Stimulated activated CD4-positive, alpha-beta T cell treated with anti-CD3 and anti-CD28 coated beads, Interleukin-1b, Interleukin-23, amount 100 ng/mL, for 4 hours (primary cell): ENCODE results near the gene MAP7D1.
"Not testable (repeated sequence)": the region's sequence is repeated elsewhere in the genome, so short reads cannot be mapped to it uniquely, and the experiment has no call there.

Experiments used
- DNase-seq, 2 donors: peaks; one replicate each; pipeline ENCODE4 v3.0.0-alpha.2; 2020; ENCODE audit warnings: low read depth in 2 of 2

MAP7D1 gene

GRCh38 chr1:36203554-36204346, 47.8 kb downstream of the MAP7D1 start:
- DNase-seq, result no peak

GRCh38 chr1:36204347-36204909, 48.5 kb downstream of the MAP7D1 start:
- no peak for DNase-seq

DNA sequence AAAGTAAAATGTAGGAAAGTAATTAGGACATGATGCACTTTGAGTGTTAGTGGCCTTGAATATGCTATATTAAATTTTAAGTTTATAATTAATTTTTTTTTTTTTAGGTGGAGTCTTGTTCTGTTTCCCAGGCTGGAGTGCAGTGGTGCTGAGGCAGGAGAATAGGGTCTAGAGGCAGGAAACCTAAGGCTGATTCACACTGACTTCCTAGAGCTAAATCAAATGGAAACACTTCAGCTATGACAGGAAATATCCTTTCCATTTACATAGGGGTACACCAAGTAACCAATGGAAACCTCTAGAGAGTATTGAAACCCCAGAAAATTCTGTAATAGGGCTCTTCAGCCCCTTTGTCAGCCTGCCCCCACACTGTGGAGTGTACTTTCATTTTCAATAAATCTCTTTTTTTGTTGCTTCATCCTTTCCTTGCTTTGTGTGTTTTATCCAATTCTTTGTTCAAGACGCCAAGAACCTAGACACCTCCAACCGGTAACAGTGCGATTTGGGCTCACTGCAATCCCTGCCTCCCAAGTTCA, 50.4 kb downstream of the MAP7D1 start:
- no peak for DNase-seq

- no peak for DNase-seq
These were observed 51.4 kb downstream of the MAP7D1 start for GRCh38 chr1:36207339-36207738.

DNA sequence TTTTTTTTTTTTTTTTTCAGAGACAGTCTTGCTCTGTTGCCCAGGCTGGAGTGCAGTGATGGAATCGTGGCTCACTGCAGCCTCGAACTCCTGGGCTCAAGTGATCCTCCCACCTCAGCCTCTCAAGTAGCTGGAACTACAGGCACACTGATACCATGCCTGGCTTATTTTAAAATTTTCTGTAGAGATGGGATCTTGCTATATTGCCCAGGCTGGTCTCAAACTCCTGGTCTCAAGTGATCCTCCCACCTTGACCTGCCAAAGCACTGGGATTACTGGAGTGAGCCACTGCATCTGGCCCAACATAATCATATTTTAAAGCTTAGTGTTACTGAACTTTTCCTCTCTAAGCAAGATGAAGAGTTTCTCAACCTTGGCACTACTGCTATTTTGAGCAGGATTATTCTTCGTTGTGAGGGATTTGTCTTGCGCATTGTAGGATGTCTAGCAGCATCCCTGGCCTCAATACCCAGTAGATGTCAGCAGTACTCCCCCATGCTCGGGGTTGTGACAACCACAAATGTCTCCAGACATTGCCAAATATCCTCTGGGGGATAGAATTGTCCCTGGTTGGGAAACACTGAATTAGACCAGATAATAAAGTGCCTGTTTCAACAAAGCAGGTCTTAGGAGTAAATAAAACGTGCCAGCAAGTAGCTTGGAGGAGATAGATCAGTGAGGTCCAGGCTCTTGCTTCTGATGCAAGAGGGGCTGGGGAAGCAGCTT, 53.2 kb downstream of the MAP7D1 start:
- no peak for DNase-seq

DNA sequence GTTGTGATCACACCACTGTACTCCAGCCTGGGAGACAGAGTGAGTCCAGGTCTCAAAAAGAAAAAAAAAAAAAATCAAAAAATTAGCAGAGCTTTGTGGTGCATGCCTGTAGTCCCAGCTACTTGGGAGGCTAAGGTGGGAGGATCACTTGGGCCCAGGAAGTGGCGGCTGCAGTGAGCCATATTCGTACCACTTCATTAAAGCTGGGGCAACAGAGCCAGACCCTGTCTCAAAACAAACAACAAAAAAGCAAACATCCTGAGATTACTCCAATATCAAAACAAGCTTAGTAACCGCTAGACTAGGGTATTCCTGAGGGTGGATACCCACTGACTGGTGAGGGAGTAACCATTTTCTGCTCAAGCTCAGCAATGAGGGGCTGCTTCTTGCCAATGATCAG, 55.3 kb downstream of the MAP7D1 start:
- no peak for DNase-seq

DNA sequence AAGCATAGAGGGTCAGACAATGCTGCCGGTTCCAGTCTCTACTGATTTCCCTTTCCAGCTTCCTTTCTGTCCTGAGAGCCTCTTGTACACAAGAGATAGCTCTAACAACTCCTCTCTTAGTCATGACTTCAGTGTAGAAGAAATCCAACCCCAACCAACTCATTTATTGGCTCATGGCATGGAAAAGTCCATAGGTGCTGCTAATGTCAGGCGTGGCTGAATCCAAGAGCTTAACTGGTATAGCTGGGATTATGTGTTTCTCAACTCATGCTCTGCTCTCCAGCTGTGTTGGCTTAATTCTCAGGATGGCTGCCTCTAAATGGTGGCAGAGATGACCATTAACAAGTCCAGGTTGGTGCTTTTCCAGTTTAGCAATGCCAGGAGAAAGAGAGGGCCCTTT, 55.9 kb downstream of the MAP7D1 start:
- no peak for DNase-seq

DNA sequence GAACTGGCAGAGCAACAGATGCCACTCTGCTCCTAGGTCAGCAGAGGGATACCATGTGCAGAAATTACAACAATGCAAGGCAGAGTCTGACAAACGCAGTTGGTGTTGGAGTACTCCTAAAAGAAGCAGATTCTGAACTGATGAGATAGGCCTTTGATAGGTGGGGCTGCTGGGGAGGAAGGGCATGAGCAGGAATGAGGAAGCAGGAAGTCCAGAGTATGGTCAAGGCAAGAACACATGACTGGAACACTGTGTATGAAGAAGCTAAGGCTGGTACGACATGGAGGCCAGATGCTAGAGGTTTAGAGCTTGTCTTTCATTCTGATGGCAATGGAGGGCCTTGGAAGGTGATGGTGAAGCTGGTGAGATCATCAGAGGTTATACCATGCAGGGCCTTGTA, 56.8 kb downstream of the MAP7D1 start:
- DNase-seq, result no peak

DNA sequence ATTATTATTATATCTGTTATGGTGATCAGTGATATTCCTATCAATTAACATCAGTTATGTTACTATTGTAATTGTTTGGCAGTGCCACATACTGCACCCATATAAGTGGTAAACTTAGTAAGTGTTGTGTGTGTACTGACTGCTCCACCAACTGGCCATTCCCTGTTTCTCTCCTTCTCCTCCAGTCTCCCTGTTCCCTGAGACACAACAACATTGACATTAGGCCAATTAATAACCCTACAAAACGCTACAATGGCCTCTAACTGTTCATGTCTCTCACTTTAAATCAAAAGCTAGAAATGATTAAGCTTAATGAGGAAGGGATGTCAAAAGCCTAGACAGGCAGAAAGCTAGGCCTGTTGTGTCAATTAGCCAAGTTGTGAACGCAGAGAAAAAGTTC, 61.7 kb downstream of the MAP7D1 start:
- DNase-seq, result no peak

DNA sequence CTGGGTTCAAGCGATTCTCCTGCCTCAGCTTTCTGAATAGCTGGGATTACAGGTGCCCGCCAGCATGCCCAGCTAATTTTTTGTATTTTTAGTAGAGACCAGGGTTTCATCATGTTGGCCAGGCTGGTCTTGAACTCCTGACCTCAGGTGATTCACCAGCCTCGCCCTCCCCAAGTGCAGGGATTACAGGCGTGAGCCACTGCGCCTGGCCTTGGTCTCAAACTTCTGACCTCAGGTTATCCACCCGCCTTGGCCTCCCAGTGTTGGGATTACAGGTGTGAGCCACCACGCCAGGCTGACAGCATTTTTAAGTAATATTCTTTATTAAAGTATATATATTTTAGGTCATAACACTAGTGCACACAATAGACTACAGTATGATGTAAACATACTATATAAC, 65.9 kb downstream of the MAP7D1 start:
- not testable (repeated sequence) for DNase-seq

- no peak for DNase-seq
These were observed 66.8 kb downstream of the MAP7D1 start for GRCh38 chr1:36222481-36223380.

DNA sequence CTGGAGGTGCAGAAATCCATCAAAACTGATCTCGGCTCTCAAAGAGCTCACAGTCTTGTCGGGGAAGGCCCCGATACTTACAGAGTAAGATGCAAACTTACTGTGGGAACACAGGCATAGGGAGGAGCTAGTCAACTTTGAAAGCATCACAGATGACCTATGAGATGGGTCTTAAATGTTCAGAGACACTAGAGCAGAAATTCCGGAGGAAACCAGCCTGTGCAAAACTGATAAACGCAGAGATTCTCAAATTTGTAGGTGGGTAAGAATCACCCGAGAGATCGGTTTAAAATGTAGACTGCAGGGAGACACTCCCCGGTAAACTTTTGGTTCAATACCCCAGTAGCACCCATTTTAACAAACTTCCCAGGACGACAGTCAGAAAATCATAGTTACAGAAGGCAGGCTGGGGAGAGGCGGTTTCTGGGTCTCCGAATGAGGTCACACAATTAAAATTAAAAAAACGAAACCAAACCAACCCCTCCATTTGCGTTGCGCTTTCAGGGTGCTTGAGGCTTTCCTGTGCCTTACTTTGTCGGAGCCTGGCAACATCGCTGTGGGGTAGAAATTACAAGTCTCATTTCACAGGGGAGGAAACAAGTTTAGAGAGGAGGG, 67.5 kb downstream of the MAP7D1 start:
- peak in 1 of 2 donors; percentile 9 for DNase-seq

GRCh38 chr1:36223996-36224536, 68.1 kb downstream of the MAP7D1 start, which contains the start of gene THRAP3:
THRAP3 (plus strand) TSS chr1:36224443; CDS start chr1:36282564, 58,121 bp downstream.
- peak; percentile 98 for DNase-seq

DNA sequence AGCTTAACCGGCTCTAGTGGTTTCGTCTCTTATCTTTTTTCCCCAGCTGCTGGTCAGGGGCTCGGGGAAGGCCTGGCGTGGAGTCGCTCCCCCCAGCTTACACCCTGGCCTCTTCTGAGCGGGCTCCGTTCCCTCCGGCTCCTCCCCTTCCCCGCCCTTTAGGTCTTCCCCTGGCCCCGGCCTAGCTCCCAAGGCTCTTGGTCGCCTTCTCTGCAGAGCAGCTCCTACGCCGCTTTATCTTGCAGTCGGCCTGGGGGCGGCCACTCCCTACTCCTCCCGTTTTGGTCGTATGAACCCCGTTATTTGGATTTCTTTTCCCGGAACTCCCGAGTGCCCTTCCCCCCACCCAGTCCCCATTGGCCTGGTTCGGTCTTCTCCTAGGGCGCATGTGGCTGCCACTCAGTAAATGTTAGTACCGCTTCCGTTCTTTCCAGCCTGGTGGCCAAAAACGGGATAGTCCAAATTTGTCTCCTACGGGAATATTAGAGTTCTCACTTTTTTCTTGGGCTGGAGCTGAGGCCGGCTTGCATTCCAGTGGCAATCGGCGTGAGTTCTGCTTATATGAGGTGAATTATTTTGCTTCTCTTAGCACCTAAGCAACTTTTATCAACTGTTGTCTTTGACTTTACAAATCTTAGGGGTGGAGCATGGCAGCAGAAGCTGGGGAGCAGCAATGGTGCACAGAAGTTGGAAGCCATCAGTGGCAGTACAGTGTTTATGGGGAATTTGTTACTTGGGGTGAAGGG, 68.8 kb downstream of the MAP7D1 start:
- DNase-seq, result no peak

GRCh38 chr1:36225283-36225899, 69.4 kb downstream of the MAP7D1 start:
- DNase-seq, result no peak

DNA sequence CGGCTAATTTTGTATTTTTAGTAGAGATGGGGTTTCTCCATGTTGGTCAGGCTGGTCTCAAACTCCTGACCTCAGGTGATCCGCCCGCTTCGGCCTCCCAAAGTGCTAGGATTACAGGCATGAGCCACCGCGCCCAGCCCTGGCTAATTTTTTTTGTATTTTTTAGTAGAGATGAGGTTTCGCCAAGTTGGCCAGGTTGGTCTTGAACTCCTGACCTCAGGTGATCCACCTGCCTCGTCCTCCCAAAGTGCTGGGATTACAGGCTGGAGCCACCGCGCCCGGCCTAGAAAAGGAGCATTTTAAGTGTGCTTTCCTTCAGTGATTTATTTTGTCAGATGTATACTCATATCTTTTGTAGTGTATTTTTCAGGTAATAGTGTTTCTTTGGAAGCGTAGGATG, 74.3 kb downstream of the MAP7D1 start:
- not testable (repeated sequence) for DNase-seq
